GM18508 (cell line): Measurements from ENCODE around the gene GPR27.

Experiments
- ATAC-seq: cut with Tn5 transposase; IDR thresholded peaks from one replicate; pipeline ENCODE4 v1.9.1; 2021; ENCODE audit warnings: moderate number of reproducible peaks; ENCODE audit not compliant: insufficient read depth, unreplicated experiment

GPR27 gene

GRCh38 chr3:71753701-71754609 is at the start of gene GPR27:
Gene GPR27, plus strand, starts transcription at chr3:71753855. Its CDS starts 195 bp downstream, at chr3:71754050.
- ATAC-seq = no peak

GRCh38 chr3:71704915-71705314 is 48.7 kb upstream of the GPR27 start:
- no peak for ATAC-seq

GRCh38 chr3:71705681-71706080 is 48.0 kb upstream of the GPR27 start:
- no peak for ATAC-seq

- ATAC-seq = no peak
These were observed 46.1 kb upstream of the GPR27 start for GRCh38 chr3:71707595-71707994.

- ATAC-seq = no peak
These were observed 45.1 kb upstream of the GPR27 start for GRCh38 chr3:71708476-71709105.

- ATAC-seq = no peak
These were observed 43.6 kb upstream of the GPR27 start for GRCh38 chr3:71709908-71710511.

GRCh38 chr3:71710906-71711494 is 42.7 kb upstream of the GPR27 start:
- peak; percentile 71 for ATAC-seq

- no peak for ATAC-seq
These were observed 40.6 kb upstream of the GPR27 start for GRCh38 chr3:71713041-71713440.

- ATAC-seq = no peak
These were observed 39.1 kb upstream of the GPR27 start for GRCh38 chr3:71714595-71714994.

GRCh38 chr3:71718072-71718471 is 35.6 kb upstream of the GPR27 start:
- no peak for ATAC-seq

GRCh38 chr3:71721002-71721401 is 32.7 kb upstream of the GPR27 start:
- ATAC-seq = no peak

GRCh38 chr3:71721651-71722157 is 32.0 kb upstream of the GPR27 start:
- no peak for ATAC-seq

GRCh38 chr3:71722693-71723092 is 31.0 kb upstream of the GPR27 start:
- ATAC-seq = no peak

- ATAC-seq = peak; percentile 50
These were observed 30.0 kb upstream of the GPR27 start for GRCh38 chr3:71723452-71724170.

GRCh38 chr3:71724171-71724453 is 29.5 kb upstream of the GPR27 start:
- ATAC-seq = no peak

- ATAC-seq = no peak
These were observed 28.9 kb upstream of the GPR27 start for GRCh38 chr3:71724584-71725270.

GRCh38 chr3:71725271-71725991 is 28.2 kb upstream of the GPR27 start, which contains the start of gene EIF4E3:
Gene EIF4E3, minus strand, starts transcription at chr3:71725402. Its CDS starts 35 bp downstream, at chr3:71725367.
- no peak for ATAC-seq

- no peak for ATAC-seq
These were observed 27.5 kb upstream of the GPR27 start for GRCh38 chr3:71726146-71726545.
